ENCODE measurements around the gene ZNF138.
"Not testable (repeated sequence)": the region's sequence is repeated elsewhere in the genome, so short reads cannot be mapped to it uniquely, and the experiment has no call there.

ZNF138 gene

GRCh38 chr7:64794171-64794844 is at the start of gene ZNF138:
ZNF138 (plus strand) TSS chr7:64794428; CDS start chr7:64794569, 141 bp downstream.
- peak; percentile 88 to 91 for DNase-seq

DNA sequence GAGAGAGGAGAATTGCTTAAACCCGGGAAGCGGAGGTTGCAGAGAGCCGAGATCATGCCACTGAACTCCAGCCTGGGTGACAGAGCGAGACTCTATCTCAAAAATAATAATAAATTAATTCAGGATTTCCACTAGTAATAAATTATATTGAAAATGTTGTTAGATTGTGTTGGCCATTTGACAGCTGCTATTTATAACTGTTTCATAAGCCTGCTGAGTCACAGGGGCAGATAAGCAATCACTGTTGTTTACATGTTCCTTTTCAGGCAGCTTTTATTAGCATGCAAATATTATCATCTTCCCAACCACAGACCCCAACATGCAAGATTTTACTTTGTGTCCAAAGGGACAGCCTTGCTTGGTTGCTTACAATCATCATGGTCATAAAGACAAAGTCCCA is 49.5 kb upstream of the ZNF138 start:
- DNase-seq: no peak

GRCh38 chr7:64747802-64748201 is 46.4 kb upstream of the ZNF138 start:
- no peak for DNase-seq

DNA sequence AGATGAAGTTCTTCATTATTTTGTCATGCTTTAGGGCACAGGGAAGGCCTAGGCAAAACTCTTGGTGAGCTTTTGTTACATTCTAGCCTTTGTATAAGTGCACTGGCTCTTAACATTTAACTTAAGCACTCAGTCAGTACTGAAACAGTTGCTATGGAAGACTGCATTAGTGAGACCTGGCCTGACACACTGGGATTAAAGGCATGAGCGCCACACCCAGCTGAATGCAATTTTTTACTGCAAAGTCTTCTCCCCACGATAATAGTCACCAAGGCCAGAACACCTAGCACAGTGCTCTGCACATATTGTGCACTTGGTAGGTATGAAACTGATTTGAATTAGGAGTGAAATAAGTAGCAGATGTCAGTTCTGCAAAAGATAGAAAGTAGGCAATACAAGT is 41.2 kb upstream of the ZNF138 start:
- no peak for DNase-seq

DNA sequence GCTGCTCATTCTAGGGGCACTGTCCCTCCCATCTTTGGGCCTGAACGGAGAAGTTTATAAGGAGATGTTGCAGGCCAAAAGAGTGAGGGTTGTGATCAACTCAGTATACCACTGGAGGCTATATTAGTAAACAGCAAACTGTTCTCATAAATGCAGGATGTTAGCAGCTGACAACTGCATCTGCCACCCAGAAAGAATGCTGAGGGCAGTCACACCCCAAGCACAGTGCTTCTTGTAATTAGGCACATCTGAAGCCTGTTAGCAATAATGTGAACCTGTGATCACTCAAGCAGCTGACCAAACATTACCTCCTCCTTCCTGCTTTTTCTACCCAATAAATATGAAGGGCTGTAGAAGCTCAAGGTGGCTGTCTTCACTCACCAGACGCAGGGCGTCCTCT is 38.4 kb upstream of the ZNF138 start:
- DNase-seq: no peak

GRCh38 chr7:64758151-64758550 is 36.1 kb upstream of the ZNF138 start:
- DNase-seq: no peak

- DNase-seq: no peak
These were observed 25.4 kb upstream of the ZNF138 start for GRCh38 chr7:64768824-64769223.

- DNase-seq: no peak
These were observed 19.9 kb upstream of the ZNF138 start for GRCh38 chr7:64774204-64774842.

GRCh38 chr7:64775289-64775688 is 18.9 kb upstream of the ZNF138 start:
- no peak for DNase-seq

- not testable (repeated sequence) for DNase-seq
These were observed 9.4 kb upstream of the ZNF138 start for GRCh38 chr7:64784842-64785241.

GRCh38 chr7:64787295-64787694 is 6.9 kb upstream of the ZNF138 start:
- DNase-seq: no peak

DNA sequence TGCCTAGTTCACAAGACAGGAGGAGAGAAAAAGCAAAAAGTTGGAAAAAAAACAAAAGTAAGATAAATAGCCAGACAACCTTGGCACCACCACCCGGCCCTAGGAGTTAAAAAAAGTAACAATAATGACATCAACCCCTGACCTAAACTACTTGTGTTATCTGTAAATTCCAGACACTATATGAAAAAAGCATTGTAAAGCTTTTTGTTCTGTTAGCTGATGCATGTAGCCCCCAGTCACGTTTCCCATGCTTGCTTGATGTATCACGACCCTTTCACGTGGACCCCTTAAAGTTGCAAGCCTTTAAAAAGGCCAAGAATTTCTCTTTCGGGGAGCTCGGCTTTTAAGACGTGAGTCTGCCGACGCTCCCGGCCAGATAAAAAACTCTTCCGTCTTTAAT is 5.0 kb upstream of the ZNF138 start:
- DNase-seq: not testable (repeated sequence)

DNA sequence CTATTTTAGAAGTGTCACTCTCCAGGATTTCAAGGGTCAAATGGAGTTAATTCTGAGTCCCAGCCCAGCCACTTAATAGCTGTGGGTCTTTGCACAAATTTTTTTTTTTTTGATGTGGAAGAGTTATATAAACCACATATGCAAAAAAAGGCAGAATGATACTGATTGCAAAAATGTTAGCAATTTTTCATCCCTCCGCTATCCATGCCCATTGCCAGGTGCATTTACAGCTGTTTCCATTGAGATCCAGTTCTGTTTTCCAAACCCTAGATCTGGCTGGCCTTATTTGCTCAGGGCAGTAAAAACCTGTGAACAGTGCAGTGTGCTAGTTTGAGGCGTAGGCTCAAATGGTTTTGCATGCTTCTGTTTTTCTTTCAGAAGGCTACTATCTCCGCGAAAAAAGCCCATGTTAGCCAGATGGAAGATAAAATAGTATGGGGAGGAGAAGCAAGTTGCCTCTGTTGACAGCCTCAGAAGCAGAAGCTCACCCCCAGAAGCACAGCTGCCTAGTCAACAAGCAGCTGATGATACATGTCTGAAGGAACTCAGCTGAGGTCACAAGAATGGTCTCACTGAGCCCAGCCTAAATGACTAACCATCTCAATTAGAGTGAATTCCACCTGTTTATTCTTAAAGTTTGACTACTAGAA is 997 bp upstream of the ZNF138 start:
- no peak for DNase-seq

- no peak for DNase-seq
These were observed 948 bp downstream of the ZNF138 start for GRCh38 chr7:64795176-64795575.

- DNase-seq: not testable (repeated sequence)
These were observed 4.9 kb downstream of the ZNF138 start for GRCh38 chr7:64799169-64799568.

DNA sequence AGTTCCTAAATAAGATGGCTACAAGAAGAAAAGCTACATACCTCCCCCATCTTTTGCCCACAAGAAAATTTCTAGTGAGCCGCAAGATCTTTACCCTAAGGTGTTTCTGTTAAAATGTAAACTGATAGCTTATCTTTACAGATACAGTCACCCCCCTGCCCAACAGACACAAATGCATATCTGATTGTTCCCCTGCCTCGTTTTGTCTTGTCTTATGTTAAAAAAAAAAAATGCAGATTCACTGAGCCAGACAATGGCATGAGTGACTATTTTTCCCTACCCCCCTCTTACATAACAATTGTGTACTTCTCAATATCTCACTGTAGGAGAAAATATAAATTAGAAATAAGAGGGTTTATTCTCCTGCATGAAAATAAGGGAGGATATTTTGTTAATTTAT is 8.5 kb downstream of the ZNF138 start:
- no peak for DNase-seq

DNA sequence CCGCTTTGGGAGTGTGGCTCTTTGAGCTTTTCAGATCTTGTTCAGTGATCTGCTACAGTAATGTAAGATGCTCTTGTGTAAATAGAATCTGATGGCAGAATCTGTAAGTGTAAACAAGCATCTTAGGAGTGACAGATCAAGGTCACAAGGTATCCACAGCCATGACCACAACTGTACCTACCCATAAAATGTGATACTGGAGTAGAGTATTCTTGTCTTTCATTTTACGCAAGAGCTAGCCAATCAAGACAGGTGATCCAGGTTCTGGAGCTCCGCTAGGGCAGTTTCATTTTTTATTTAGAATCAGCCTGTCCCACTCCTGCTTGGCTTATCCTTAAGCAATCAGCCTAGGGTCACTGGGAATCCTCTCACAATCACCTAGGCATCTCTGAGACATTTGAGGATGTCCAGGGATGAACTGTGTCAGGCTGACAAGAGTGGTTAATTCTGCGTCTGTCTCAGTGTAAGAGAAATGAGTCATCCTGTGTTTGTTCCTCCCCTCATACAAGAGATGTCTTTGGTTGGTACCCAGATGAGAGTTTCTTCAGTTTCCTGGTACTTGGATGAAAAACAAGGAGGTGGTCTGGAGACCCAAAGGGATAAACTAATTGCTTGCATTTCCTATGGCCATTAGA is 13.6 kb downstream of the ZNF138 start:
- no peak for DNase-seq

GRCh38 chr7:64811767-64812166 is 17.5 kb downstream of the ZNF138 start:
- DNase-seq: no peak

- no peak for DNase-seq
These were observed 36.7 kb downstream of the ZNF138 start for GRCh38 chr7:64830926-64831325.

GRCh38 chr7:64832136-64832535 is 37.9 kb downstream of the ZNF138 start:
- DNase-seq: no peak

DNA sequence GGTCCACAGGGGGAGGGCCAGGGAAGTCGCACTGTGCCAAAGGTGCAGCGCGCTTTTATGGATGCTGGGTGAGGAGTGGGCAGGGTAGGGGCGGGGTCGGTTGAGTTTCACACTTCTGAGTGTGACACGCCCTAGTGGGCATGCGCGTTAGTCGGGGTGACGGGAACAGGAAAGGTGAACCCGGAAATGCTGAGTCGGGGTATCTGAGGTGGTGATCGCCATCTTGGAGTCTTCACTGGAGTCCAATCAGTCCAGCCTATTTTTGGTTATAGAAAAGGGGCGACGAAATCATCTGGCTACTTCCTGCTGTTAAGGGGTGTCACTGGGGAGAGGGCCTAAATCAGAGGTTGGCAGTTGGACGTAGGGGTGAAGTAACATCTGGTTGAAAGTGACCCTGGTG is 40.8 kb downstream of the ZNF138 start:
- DNase-seq: no peak

GRCh38 chr7:64835856-64836255 is 41.6 kb downstream of the ZNF138 start:
- not testable (repeated sequence) for DNase-seq

- not testable (repeated sequence) for DNase-seq
These were observed 43.8 kb downstream of the ZNF138 start for GRCh38 chr7:64838051-64838450.

DNA sequence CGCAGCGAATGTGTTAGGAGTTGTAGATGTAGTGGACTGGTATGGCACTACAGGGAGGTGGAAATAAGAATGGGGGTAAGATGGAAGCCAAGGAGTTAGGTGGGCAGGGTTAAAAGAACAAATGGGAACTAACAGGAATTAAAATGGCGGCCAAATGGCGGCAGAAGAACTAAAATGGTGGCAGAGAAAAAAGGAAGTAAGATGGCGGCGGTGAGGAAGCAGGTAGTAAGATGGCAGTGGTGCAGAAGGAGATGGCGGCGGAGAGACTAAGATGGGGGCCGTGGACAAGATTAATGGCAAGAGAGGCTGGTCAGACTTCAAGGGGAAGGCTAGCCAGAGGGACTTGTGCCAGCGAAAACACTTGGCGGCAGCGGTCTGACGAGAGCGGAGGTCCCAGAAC is 44.5 kb downstream of the ZNF138 start:
- no peak for DNase-seq

Measured in cerebellar nuclear complex (tissue), 1 donor.